PFSK-1 (cell line): ENCODE data around the gene SYN1.

Experiments used
- FOXP2 ChIP-seq: optimal IDR thresholded peaks from 2 replicates; pipeline ENCODE3; 2011; ENCODE audit warnings: borderline replicate concordance, control low read depth, inconsistent platforms; ENCODE audit not compliant: insufficient read depth; ENCODE audit errors: extremely low read length, extremely low read depth
- POLR2AphosphoS5 ChIP-seq: IDR thresholded peaks from 2 replicates; pipeline ENCODE4 v1.6.1; 2012; ENCODE audit warnings: low read depth, mild to moderate bottlenecking, control low read depth, low read length, moderate library complexity
- REST ChIP-seq, 2 experiments: IDR thresholded peaks; 2 replicates each; pipeline versions ENCODE4 v1.6.1 to v1.8.0; 2011 to 2012; ENCODE audit warnings: low read depth in 2 of 2, low read length in 2 of 2, control low read depth in 1 of 2, inconsistent platforms in 1 of 2, mild to moderate bottlenecking in 1 of 2, moderate library complexity in 1 of 2; ENCODE audit not compliant: insufficient read depth in 1 of 2
- SIN3A ChIP-seq: IDR thresholded peaks from 2 replicates; pipeline ENCODE4 v1.6.1; 2012; ENCODE audit warnings: mild to moderate bottlenecking, low read length, moderate library complexity, borderline replicate concordance; ENCODE audit not compliant: insufficient read depth
- TAF1 ChIP-seq: IDR thresholded peaks from 2 replicates; pipeline ENCODE4 v1.6.1; 2012; ENCODE audit warnings: low read length, control low read depth, borderline replicate concordance; ENCODE audit not compliant: insufficient read depth

SYN1 gene

DNA sequence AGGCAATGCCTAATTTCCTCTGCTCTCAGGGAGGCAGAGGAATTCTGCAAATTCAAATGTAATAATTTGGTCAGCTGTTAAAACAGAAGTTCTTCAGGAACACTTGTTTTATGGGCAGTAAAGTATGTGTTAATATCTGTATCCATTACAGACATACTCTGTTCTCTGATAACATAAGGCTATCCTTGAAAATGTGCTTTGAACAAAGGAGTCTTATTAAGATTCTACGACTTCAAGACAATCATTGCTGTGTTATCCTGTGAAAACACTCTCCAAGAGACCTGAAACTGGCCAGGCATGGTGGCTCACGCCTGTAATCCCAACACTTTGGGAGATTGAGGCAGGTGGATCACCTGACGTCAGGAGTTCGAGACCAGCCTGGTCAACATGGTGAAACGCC, 12.0 kb upstream of the SYN1 start:
- no peak for TF ChIP-seq FOXP2
- no peak for TF ChIP-seq SIN3A
- TF ChIP-seq POLR2AphosphoS5: no peak
- TF ChIP-seq TAF1: no peak
- no peak for TF ChIP-seq REST (IDR thresholded peaks at IDR 0.05; ENCODE audit: insufficient read depth in 1 of 2, low read depth in 2 of 2, low read length in 2 of 2)

DNA sequence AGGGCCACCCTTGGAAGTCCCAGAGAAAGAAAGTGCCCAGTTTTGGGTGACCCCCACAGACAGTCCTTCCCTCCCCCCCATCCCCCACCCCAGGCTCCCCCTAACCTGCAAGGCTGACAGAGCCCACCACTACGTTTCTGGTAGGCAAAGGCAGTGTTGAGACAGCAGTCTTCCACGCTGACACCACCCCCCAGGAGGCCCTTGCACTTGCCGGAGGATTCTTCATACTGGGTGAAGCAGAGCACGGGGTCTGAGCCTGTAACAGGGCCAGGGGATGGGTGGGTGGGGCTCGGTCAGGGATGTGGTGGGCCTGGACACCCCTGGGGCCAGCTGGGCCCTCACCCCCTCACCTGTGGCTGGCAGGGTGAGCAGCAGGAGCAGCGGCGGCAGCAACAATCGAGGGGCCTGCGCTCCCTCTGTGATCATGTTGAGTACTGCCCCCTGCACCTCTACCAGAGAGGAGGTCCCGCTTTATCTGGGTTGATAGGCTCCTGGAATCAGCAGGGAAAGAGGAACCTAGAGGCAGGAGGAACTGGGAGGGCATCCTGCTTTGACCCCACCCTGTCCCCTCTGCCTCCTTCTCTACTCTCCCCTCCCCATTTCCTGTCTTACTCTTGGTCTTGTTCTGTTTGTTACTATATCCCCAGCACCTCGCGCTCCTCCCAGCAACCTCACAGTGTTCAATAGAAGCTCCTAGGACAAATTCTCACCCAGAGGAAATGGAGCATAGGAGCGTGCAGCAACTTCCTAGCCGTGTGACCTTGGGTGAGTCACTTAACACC, 10.0 kb upstream of the SYN1 start, which contains the start of gene CFP:
TSS of gene CFP (minus strand) at position 512 of the 782 bp plus-strand sequence. CDS start at position 426, 86 bp downstream.
- TF ChIP-seq SIN3A (no peak), POLR2AphosphoS5 (no peak), REST (IDR thresholded peaks at IDR 0.05; ENCODE audit: insufficient read depth in 1 of 2, low read depth in 2 of 2, low read length in 2 of 2) (no peak), TAF1 (no peak)

DNA sequence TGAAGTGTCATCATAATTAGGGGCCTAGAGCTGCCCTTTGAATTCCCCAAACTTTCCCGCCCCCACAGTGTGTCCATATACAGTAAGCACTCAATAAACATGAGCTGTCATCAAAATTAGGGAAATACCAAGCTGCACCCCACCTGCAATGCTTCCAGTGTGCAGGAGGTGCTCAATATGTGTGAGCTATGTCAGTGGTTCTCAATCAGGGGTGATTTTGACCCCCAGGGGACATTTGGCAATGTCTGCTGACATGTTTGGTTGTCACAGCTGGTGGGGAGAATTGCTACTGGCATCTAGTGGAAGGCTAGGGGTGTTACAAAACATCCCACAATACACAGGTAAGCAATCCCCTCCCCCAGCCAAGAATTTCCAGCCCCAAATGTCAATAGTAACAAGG, 9.3 kb upstream of the SYN1 start:
- TF ChIP-seq FOXP2: no peak

GRCh38 chrX:47625365-47625764, 5.7 kb upstream of the SYN1 start:
- no peak for TF ChIP-seq POLR2AphosphoS5
- TF ChIP-seq REST (IDR thresholded peaks at IDR 0.05; ENCODE audit: insufficient read depth in 1 of 2, low read depth in 2 of 2, low read length in 2 of 2): no peak
- TF ChIP-seq SIN3A: no peak
- TF ChIP-seq FOXP2: no peak
- TF ChIP-seq TAF1: no peak

DNA sequence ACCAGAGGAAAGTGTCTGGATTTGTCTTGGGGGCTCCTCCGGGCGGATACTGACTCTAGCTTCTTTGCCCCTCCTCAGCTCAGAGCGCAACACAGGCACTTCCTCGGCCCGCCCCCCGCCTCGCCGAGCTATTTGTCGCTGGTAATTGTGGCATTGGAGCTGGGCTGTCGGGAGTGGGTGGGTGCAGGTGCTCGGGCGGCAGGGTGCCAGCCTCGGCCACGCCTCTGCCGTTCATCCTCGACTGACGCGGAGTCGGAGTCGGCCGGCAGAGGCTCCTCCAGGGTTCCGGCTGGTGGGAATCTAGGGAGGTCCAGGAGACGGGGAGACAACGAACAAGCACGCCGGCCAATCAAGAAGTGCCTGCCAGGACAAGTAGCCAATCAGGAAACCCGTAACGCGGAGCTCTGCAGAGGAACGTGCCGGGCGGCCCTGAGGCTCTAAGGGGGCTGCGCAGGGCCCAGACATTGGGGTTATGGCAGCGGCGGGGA, 3.9 kb upstream of the SYN1 start:
- no peak for TF ChIP-seq SIN3A
- TF ChIP-seq REST (IDR thresholded peaks at IDR 0.05; ENCODE audit: insufficient read depth in 1 of 2, low read depth in 2 of 2, low read length in 2 of 2): no peak
- no peak for TF ChIP-seq FOXP2
- no peak for TF ChIP-seq POLR2AphosphoS5
- TF ChIP-seq TAF1: no peak
